GM18499 (cell line): Measurements from ENCODE around the gene CCT8L2.
"Not testable (repeated sequence)": the region's sequence is repeated elsewhere in the genome, so short reads cannot be mapped to it uniquely, and the experiment has no call there.

ENCODE experiments used
- ATAC-seq: cut with Tn5 transposase; IDR thresholded peaks from one replicate; pipeline ENCODE4 v1.9.1; 2021; ENCODE audit warnings: moderate number of reproducible peaks; ENCODE audit not compliant: insufficient read depth, unreplicated experiment

The CCT8L2 gene

GRCh38 chr22:16599648-16600047 lies 7.0 kb upstream of the CCT8L2 start:
- not testable (repeated sequence) for ATAC-seq

GRCh38 chr22:16595251-16595650 lies 2.6 kb upstream of the CCT8L2 start:
- ATAC-seq: not testable (repeated sequence)

GRCh38 chr22:16594026-16594425 lies 1.4 kb upstream of the CCT8L2 start:
- no peak for ATAC-seq

- ATAC-seq: not testable (repeated sequence)
Observed at GRCh38 chr22:16592231-16592630, 379 bp downstream of the CCT8L2 start.

- not testable (repeated sequence) for ATAC-seq
Observed at GRCh38 chr22:16591136-16591535, 1.5 kb downstream of the CCT8L2 start.

GRCh38 chr22:16586991-16587390 lies 5.6 kb downstream of the CCT8L2 start:
- ATAC-seq: no peak

GRCh38 chr22:16586170-16586569 lies 6.4 kb downstream of the CCT8L2 start:
- no peak for ATAC-seq

GRCh38 chr22:16580872-16581271 lies 11.7 kb downstream of the CCT8L2 start:
- ATAC-seq: not testable (repeated sequence)

GRCh38 chr22:16569240-16569834 lies 23.3 kb downstream of the CCT8L2 start:
- not testable (repeated sequence) for ATAC-seq

GRCh38 chr22:16568425-16568758 lies 24.2 kb downstream of the CCT8L2 start:
- ATAC-seq: no peak

GRCh38 chr22:16567617-16568424 lies 24.8 kb downstream of the CCT8L2 start:
- ATAC-seq: not testable (repeated sequence)

- not testable (repeated sequence) for ATAC-seq
Observed at GRCh38 chr22:16566421-16567151, 26.0 kb downstream of the CCT8L2 start.

GRCh38 chr22:16565585-16566420 lies 26.8 kb downstream of the CCT8L2 start:
- not testable (repeated sequence) for ATAC-seq

GRCh38 chr22:16564837-16565584 lies 27.6 kb downstream of the CCT8L2 start:
- ATAC-seq: not testable (repeated sequence)

GRCh38 chr22:16563555-16564520 lies 28.8 kb downstream of the CCT8L2 start:
- no peak for ATAC-seq

- no peak for ATAC-seq
Observed at GRCh38 chr22:16562711-16563554, 29.7 kb downstream of the CCT8L2 start.

- not testable (repeated sequence) for ATAC-seq
Observed at GRCh38 chr22:16561093-16561658, 31.4 kb downstream of the CCT8L2 start.
